Fibroblast of skin of scalp (primary cell): ENCODE results near the gene LAMTOR3.

Source experiments
- DNase-seq: peaks from one replicate; pipeline ENCODE4 v3.0.0-alpha.2; 2013

LAMTOR3 gene

GRCh38 chr4:99828477-99828876, 65.8 kb downstream of the LAMTOR3 start:
- no peak for DNase-seq
